Glutamatergic neuron (in vitro differentiated cells): ENCODE measurements around the gene SESTD1. TPM values are rescaled to one million over a fixed set of nuclear protein-coding genes. Genes with fewer than 3 reads are reported as not detected.

Experiments used
- DNase-seq: peaks from one replicate; pipeline ENCODE4 v3.0.0; 2022
- H3K27ac Mint-ChIP-seq: one replicate; pipeline ENCODE4 v1.8.0; 2020; ENCODE audit warnings: mild to moderate bottlenecking, mixed read lengths, inconsistent platforms; ENCODE audit not compliant: unreplicated experiment
- H3K27me3 Mint-ChIP-seq: one replicate; pipeline ENCODE4 v1.8.0; 2020; ENCODE audit warnings: mild to moderate bottlenecking, moderate library complexity, mixed read lengths, inconsistent platforms; ENCODE audit not compliant: unreplicated experiment
- H3K36me3 Mint-ChIP-seq: one replicate; pipeline ENCODE4 v1.8.0; 2020; ENCODE audit warnings: mild to moderate bottlenecking, mixed read lengths, inconsistent platforms; ENCODE audit not compliant: unreplicated experiment
- H3K4me1 Mint-ChIP-seq: one replicate; pipeline ENCODE4 v1.8.0; 2020; ENCODE audit warnings: mild to moderate bottlenecking, low read depth, mixed read lengths, inconsistent platforms; ENCODE audit not compliant: unreplicated experiment
- H3K4me3 Mint-ChIP-seq: one replicate; pipeline ENCODE4 v1.8.0; 2020; ENCODE audit warnings: mild to moderate bottlenecking, mixed read lengths, inconsistent platforms; ENCODE audit not compliant: unreplicated experiment
- H3K9me3 Mint-ChIP-seq: one replicate; pipeline ENCODE4 v1.8.0; 2020; ENCODE audit warnings: mild to moderate bottlenecking, moderate library complexity, mixed read lengths, inconsistent platforms; ENCODE audit not compliant: unreplicated experiment
- CTCF ChIP-seq: fragments of 200-600 bp; sonication (generic); IDR thresholded peaks from one replicate; pipeline ENCODE4 v1.5.0; 2021; ENCODE audit not compliant: partially characterized antibody, unreplicated experiment
- total RNA-seq: library from RNA; stranded (reverse); fragmentation: NEBNext Ultra II Directional; extraction: Animal tissue kit (Norgen Biotek cat#: 25700); gene quantifications from one replicate; pipeline ENCODE4 v1.2.1, GENCODE V29; 2021; ENCODE audit not compliant: unreplicated experiment

Gene SESTD1
- total RNA-seq, 1 donor from 2014 or later = 152 TPM

GRCh38 chr2:179297927-179298326, 33.3 kb upstream of the SESTD1 start:
- Mint-ChIP-seq H3K27ac (no peak overlapping the region), H3K9me3 (peaks cover 3% of the 10 kb centered on the region), H3K4me3 (no peak overlapping the region), H3K36me3 (peaks cover 7% of the 10 kb centered on the region), H3K4me1 (no peaks in the 10 kb centered on the region), H3K27me3 (no peaks in the 10 kb centered on the region)
- TF ChIP-seq CTCF = no peak
- DNase-seq = no peak

GRCh38 chr2:179290329-179290728, 25.7 kb upstream of the SESTD1 start:
- no peaks in the 10 kb centered on the region for H3K4me1 Mint-ChIP-seq
- no peak for DNase-seq
- TF ChIP-seq CTCF = no peak
- H3K4me3 Mint-ChIP-seq = no peak overlapping the region
- H3K27ac Mint-ChIP-seq = no peak overlapping the region
- H3K36me3 Mint-ChIP-seq = no peaks in the 10 kb centered on the region
- no peaks in the 10 kb centered on the region for H3K9me3 Mint-ChIP-seq
- H3K27me3 Mint-ChIP-seq = peaks cover 1% of the 10 kb centered on the region

GRCh38 chr2:179285060-179285459, 20.4 kb upstream of the SESTD1 start:
- Mint-ChIP-seq H3K27me3 (peaks cover 1% of the 10 kb centered on the region), H3K4me1 (no peaks in the 10 kb centered on the region), H3K27ac (no peak overlapping the region)

GRCh38 chr2:179277429-179278196, 13.0 kb upstream of the SESTD1 start:
- no peak for DNase-seq
- no peaks in the 10 kb centered on the region for H3K9me3 Mint-ChIP-seq
- no peak overlapping the region for H3K4me3 Mint-ChIP-seq
- no peaks in the 10 kb centered on the region for H3K4me1 Mint-ChIP-seq
- no peak overlapping the region for H3K27ac Mint-ChIP-seq
- H3K27me3 Mint-ChIP-seq = no peaks in the 10 kb centered on the region
- no peak for TF ChIP-seq CTCF
- no peaks in the 10 kb centered on the region for H3K36me3 Mint-ChIP-seq

More at GRCh38 chr2:179285060-179285459, 20.4 kb upstream of the SESTD1 start:
- Mint-ChIP-seq H3K9me3 (no peaks in the 10 kb centered on the region), H3K4me3 (no peak overlapping the region), H3K36me3 (no peaks in the 10 kb centered on the region)
- no peak for TF ChIP-seq CTCF
- no peak for DNase-seq

GRCh38 chr2:179275253-179276012, 10.8 kb upstream of the SESTD1 start:
- no peaks in the 10 kb centered on the region for H3K27me3 Mint-ChIP-seq
- no peaks in the 10 kb centered on the region for H3K4me1 Mint-ChIP-seq
- H3K27ac Mint-ChIP-seq = no peak overlapping the region
- no peaks in the 10 kb centered on the region for H3K36me3 Mint-ChIP-seq
- no peak for DNase-seq
- H3K9me3 Mint-ChIP-seq = no peaks in the 10 kb centered on the region
- no peak overlapping the region for H3K4me3 Mint-ChIP-seq
- TF ChIP-seq CTCF = no peak
